Hematopoietic multipotent progenitor cell treated with erythropoietin and hydrocortisone succinate and interleukin-3 and kit ligand, for 17 days (in vitro differentiated cells): ENCODE measurements around the gene OR9A4.
"Not testable (repeated sequence)": the region's sequence is repeated elsewhere in the genome, so short reads cannot be mapped to it uniquely, and the experiment has no call there.

Experiments used
- DNase-seq: peaks from one replicate; pipeline ENCODE4 v3.0.0-alpha.2; 2015; ENCODE audit warnings: low spot score

The OR9A4 gene, protein sequence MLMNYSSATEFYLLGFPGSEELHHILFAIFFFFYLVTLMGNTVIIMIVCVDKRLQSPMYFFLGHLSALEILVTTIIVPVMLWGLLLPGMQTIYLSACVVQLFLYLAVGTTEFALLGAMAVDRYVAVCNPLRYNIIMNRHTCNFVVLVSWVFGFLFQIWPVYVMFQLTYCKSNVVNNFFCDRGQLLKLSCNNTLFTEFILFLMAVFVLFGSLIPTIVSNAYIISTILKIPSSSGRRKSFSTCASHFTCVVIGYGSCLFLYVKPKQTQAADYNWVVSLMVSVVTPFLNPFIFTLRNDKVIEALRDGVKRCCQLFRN

DNA sequence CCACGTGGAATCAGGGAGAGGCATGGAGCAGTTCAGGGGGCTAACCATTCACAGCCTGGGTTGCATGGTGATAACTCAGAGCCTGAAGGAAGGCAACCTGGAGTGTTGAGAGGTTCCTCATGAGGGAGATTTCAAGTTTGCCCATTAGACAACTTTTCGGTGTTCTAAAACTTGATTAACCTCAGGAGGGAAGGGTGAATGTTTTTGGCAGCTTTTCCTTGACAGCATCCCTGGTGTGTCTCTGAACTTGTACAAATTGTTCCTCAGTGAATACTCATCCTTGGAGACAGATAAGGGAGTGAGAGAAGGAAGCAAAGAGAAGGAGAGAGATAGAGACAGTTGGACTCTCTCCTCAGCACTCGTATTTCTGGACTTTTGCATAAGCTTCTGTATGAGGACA, at the start of gene OR9A4:
TSS of gene OR9A4 (plus strand) at position 301 of the 400 bp plus-strand sequence. CDS start 2,477 bp downstream, outside the sequence.
- no peak for DNase-seq

DNA sequence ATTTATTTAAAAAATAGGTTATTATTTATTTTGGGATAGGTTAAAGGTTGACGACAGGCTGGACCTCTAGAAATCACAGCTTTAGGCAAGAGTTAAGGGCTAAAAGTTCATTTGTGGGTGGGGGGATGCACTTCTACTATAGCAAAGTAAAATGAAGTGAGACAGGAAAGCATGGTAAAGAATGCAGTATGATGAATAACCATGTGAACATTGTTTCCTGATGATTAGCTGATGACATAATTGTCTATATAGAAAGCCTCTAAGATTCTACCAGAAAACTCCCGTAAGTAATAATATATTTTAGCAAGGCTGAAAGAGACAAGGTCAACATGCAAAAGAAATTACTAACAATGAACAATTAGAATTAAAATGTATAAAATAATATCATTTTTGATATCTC, 49.2 kb upstream of the OR9A4 start:
- DNase-seq = no peak

DNA sequence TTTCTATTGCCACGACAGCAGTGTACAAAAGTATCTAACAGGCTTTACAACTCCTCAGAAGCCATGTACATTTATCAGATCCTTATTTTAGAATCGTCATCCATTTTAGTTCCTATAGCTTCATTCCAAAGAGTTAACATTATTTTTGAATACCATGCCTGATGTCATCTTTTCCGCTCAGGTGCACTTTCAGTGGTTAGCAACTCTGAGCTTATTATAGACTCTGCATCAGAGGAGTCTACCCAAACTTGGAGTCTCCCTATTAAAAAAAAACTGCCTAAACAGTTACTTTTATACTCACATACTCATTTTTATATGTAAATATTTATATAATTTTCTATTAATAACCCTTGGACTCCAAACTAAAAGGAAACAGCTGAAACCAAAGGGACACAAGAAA, 43.3 kb upstream of the OR9A4 start:
- no peak for DNase-seq

DNA sequence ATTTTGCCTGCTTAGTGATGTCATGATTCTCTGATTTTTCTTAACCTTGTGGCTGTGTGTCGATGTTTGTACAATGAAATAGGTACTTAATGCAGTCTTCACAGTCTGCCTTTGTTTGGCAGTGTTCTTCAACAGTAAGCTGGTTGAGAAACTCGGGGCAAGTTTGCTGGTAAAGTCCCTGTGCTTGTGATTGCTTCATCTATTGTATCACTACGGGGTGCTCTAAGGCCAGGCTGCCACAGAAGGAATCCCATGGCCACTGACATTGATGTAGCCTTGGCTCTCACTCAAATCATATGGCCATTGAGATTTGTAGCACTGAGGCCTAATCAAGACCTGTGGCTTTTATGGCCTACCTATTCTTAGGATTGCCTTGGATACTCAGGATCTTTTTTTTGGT, 41.4 kb upstream of the OR9A4 start:
- DNase-seq = no peak

DNA sequence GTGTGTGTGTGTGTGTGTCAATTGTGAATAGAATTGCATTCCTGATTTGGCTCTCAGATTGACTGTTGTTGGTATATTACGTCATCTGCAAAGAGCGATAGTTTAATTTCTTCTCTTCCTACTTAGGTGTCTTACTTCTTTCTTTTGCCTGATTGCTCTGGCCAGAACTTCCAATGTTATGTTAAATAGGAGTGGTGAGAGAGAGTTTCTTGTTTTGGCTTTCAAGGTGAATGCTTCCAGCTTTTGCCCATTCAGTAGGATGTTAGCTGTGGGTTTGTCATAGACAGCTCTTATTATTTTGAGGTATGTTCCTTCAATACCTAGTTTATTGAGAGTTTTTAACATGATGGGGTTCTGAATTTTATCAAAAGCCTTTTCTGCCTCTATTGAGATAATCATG, 40.7 kb upstream of the OR9A4 start:
- no peak for DNase-seq

DNA sequence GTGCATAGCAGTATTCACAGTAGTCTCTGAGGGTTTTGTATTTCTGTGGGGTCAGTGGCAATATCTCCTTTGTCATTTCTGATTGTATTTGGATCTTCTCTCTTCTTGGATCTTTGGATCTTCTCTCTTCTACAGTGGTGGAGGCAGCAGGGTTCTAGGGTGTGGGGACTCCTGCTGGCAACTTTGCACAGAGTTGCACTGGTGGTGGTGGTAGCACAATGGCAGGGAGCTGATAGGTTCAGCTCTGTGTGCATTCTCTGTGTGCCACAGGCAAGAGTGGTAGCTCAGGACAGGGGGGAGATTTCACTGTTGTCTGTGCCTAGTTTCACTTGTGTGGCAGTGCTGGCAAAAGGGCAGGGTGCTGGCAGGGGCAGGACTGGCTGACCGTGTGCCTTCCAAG, 39.8 kb upstream of the OR9A4 start:
- DNase-seq = no peak

DNA sequence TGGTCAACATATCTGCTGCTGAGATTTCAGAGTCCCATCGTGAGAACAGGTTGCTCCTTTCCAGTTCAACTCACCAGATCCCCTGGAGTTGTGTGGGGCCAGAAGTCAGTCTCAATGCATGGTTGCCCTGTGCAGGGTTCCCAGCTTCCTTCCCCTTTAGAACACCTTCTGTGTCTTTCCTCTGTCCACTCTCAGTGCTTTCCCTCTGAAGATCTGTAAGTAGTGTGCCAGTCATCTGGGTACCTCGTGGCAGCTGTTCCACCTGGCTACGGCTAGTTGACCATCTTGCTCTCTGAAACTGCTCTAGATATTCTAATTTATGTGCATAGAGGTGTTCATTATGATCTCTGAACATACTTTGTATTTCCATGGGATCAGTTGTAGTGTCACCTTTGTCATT, 38.8 kb upstream of the OR9A4 start:
- no peak for DNase-seq

DNA sequence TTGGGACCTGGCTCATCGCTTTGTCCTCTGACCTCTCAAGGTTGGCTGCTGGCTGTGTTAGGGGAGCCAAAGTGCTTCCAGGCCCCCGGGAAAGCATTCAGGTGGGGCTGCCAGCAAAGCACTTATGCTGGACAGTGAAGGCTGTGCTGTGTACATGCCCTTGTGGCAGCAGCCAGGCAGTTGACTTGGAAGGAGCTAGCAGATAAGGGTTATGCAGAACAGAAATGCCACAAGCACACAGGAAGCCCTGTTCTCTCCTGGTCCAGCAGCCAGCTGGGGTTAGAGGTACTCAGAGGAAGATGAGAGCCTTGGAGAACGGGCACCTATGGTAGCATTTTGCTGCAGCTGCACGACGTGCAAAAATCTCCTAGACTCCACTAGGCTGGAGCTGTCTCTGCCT, 35.2 kb upstream of the OR9A4 start:
- DNase-seq = no peak

DNA sequence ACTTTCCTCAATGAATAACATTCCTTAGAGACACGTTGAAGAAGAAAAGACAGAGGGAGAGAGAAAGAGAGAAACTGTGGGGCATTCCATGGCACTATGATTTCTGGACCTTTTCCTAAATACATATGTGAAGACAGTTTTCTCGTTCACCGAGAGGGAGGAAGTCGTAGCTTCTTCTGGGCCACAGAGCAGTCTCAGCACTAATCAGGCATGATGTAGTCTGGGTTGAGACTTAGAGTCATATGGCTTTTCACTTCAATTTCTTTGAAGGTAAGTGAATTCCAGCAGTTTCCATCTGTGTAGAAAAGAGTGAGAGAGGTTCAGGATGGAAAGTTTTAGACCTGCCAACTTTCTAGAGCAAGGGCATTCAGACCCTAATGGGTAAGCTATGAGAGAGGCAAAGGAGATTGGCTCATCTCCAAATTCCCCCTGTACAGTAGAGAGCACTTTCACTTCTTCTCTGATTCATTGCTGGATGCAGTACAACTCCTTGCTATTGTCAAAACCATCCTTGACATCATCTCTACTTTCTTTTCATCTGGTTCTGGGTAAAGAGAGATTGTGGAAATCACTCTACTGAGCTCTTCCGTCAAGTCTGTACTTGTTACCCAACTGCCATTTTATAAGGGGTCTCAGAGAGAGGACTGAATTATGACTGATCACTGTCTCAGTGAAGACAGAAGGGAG, 31.5 kb upstream of the OR9A4 start:
- no peak for DNase-seq

DNA sequence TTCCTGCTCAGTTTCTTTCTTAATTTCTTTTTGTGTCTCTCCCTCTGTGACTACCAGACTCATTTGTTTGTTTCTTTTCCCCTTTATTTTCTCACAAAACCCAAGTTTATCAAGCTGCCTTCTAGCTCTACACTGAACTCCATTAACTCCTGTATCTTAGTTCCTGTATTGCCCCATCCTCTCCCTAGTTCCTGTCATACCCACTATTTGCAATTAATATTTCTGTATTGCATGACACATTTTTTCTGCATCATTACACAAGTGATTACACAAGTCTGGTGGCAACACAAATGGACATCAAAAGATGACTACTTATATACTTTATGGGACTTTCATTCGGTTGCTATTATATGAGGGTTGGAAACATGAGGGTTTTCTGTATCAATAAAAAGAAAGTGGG, 26.9 kb upstream of the OR9A4 start:
- DNase-seq = no peak

DNA sequence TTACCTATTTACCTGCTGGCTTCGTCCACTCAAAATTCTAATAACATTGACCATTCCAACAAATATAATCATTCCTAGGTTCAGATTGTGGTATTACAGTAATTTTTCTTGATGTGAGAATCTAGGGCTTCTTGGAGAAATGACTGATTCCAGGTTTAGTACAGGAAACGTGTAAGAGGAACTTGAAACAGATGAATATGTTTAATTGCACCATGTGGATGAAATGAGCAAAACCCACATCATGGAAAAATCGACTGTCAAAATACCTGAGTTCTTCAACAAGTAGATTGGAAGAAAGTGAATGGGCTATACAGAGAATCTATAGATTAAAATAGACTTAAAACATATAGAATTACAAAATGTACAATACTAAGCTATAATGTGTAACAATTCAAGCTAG, 24.9 kb upstream of the OR9A4 start:
- no peak for DNase-seq

DNA sequence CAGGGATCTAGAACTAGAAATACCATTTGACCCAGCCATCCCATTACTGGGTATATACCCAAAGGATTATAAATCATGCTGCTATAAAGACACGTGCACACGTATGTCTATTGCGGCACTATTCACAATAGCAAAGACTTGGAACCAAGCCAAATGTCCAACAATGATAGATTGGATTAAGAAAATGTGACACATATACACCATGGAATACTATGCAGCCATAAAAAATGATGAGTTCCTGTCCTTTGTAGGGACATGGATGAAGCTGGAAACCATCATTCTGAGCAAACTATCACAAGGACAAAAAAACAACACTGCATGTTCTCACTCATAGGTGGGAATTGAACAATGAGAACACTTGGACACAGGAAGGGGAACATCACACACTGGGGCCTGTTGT, 16.8 kb upstream of the OR9A4 start:
- DNase-seq = not testable (repeated sequence)

DNA sequence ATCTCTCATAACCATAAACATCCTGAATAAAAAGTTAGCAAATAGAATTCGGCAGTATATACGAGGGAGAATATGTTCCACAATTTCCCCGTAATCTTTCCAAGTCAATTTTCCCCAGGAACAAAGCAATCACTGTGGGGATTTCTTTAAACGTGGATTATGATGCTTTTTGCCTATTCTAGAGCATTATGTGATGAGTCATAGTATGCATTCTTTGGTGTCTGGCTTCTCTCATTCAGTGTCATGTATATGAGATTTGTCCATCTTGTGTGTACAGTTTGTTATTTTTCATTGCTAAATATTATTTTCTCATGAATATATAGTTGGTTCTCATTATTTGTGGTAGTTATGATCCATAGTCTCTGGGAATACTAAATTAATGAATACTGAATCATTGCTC, 9.9 kb upstream of the OR9A4 start:
- DNase-seq = no peak

DNA sequence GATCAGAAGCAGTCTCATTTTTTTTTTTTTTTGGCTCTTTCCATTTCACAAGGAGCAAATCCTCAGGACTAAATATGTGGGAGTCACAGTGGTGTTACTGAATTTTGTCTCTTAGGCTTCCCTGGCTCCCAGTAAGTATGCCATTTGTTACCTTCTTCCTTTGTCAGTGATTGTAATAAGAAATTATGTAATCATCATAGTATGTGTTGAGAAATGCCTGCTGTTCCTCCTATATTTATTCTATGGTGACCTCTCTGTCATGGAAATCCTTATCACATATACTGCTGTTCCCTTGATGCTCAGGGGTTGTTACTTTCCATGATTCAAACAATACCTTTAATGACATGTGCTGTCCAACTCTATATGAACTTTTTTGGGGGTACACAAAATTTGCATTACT, 4.8 kb upstream of the OR9A4 start:
- DNase-seq = no peak

DNA sequence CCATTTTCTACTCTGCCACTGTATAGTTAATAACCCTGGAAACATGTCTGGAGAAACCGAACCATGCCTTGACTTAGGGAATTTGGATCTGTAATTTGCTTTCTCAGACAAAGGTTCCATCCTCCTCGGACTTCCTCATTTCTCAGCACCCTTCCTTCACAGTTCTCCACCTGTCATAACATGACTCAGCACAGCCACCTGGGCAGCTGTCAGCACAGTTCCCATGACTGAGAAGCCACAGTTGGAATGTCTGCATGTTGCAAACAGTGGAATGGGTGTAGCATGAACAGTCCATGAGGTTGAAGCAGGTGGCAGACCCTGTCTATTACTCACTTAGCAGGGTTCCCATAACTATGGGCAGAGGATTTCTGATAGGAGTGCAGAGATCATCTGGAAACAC, 634 bp upstream of the OR9A4 start:
- DNase-seq = no peak

DNA sequence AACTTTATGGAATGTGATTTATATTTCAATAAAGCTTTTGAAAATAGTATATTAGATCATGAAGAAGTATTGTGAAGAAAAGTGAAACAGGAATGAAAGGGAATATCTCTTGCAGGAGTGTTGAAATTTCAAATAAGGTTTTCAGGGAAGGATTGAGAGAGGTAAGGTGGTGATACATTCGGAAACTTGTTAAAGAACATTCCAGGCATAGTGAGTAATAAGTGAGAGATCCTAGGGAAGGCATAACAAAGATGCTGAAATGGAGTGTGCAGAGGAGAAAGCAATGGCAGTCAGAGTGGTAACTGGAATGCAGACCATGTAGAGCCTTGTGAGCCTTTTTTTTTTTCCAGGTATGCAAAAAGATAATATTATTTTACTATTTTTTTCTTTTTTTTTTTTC, 4.1 kb downstream of the OR9A4 start:
- no peak for DNase-seq

DNA sequence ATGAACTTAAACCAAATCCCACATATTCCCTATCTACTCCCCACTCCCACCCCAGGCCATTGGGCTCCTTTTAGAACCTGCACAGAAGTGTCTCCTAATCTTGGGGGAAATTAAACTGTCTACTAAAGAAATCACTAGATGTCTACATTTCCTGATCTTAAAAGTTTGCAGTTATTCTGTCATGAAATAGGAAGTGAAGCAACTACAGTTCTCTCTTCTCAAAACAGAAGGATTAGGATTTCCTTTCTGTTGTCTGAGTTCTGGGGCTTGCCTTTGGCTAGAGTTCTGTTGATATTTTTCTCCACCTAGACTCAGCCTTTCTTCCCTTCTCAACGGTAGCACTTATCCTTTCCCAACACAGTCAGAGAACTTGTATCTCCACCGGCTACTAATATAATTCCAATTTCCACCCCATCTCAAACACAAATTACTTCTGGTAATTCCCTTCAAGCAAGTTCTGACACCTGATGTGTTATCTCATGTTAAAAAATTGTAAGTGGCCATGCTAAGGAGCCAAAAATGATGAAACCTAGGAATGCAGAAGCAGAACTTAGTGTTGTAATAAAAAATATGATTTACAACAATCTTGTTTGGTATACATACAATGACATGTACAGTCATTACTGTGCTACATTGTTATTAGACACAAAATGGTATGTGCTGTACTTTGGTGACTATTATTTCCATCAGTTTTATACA, 12.1 kb downstream of the OR9A4 start:
- no peak for DNase-seq

DNA sequence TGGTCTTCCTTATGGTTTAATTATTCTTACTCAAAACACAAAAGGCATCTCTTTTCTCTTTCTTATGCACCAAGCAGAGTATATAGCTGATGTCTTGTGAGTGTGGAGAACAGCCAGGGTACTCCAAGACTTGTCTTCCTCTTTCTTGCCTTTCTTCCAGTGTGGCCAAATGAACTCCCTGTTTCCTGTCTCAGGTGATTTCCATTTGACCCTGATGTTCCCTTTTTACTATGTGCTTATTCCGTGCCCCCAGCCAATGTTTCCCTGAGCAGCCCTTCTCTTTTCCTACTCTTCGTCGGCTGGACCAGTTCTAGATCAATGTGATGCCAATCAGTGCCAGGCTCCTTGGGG, 12.6 kb downstream of the OR9A4 start:
- no peak for DNase-seq

DNA sequence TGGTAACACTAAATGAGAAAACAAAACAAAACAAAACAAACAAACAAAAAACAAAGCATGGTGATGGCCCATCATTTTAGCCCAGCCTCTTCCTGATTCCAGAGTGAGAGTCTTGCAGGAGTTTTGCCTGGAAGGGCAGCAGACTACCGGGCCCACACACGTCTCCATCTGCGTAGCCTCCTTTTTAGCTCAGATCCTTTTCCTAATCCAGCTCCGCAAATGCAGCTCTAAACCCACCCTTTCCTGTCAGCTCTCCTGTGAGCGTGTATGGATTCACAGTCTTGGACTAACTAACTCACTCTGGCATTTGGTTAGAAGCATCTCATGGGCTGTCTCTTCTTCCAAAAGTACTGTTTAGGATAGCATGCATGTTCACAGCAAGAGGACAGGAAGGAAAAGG, 14.0 kb downstream of the OR9A4 start:
- DNase-seq = no peak

DNA sequence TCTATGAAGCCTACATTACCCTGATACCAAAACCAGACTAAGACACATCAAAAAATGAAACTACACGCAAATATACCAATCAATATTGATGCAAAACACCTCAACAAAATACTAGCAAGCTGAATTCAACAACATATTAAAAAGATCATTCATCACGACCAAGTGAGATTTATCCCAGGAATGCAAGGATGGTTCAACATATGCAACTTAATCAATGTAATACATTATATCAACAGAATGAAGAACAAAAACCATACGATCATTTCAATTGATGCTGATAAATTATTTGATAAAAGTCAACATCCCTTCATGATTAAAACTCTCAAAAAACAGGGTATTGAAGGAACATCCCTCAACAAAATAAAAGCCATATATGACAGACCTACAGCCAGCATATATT, 24.9 kb downstream of the OR9A4 start:
- no peak for DNase-seq

DNA sequence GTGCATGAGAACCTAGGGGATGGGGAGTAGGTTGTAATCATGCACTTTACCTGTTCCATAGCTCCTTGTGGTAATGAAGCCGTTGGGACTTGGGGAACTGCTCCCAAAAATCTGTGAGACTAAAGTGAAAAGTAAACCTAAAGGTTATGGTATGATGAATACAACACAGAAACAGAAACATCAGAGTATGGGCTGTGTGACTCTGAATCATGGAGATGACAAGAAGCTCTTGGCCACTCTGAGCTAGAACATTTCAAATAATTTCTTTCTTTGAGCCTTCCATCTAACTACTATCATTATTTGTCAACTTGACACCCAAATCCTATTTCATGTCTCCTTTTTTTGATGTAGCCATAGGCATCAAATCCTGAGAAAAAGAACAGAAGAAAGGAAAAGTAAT, 27.6 kb downstream of the OR9A4 start:
- no peak for DNase-seq

DNA sequence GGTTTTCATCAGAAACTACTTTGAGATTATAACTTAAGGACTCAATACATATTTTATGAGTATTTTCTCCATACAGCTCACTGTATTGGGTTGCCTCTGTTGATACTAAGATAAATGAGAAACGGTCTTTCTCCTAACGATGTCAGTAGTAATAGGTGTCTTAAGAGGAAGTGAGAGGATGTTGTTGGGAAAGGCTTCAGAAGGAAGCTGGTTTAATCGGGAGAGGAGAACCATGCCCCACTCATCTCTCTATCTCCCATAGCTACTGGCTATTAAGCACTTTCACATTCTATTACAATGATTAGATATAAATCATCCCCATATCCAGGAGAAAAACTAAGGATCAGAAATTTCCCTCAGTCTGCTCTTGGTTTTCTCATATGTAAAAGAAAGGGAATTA, 28.6 kb downstream of the OR9A4 start:
- no peak for DNase-seq

DNA sequence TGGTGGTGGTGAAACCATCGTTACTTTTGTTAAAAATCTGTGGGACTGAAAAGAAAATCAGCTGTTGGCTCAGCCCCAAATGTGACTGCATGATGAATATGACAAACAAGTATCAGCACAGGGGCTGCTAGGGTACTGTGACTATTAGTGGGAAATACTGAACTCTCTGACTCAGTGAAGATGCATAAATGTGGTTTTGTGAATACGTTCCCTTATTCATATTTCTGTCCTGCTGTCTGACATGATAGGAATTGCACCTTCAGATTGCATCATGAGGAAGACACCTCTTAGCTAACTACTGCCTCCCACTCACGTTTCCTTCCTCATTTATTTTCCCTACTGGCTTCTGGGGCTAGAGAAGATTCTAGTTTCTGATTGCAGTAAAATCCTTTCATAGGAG, 29.2 kb downstream of the OR9A4 start:
- DNase-seq = no peak

DNA sequence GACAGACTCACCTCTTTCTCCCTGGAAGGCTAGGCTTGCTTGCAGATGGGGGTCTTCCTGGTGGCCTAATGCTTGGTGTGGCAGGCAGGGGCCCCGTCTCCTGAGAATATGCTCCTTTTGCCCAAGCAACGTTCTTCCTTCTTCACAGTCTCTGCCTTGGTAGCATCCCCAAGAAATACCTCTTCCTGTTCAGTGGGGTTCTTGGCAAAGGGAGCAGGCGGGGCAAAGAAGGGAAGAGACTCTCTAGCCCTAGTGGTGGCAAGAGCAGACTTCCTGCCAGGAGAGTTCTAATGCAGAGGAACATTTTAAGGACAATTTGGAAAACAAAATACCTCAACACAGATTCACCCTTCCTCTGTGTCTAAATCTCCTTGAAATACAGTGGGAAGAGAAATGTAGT, 30.6 kb downstream of the OR9A4 start, which contains the start of gene CLEC5A:
TSS of gene CLEC5A (minus strand) at position 179 of the 400 bp plus-strand sequence. CDS start 682 bp downstream, outside the sequence.
- DNase-seq = no peak
